HepG2 (cell line): ENCODE results near the gene CPT1A. TPM values are rescaled to one million over a fixed set of nuclear protein-coding genes. Genes with fewer than 3 reads are reported as not detected.

Experiments
- DMAP1 ChIP-seq: IDR thresholded peaks from 2 replicates; pipeline ENCODE4 v1.6.1; 2016
- GTF2F1 ChIP-seq: fragments of 150-350 bp; IDR thresholded peaks from 2 replicates; pipeline ENCODE4 v1.6.1; 2014; ENCODE audit warnings: low read length
- HNF1A ChIP-seq, 2 experiments: sonication (generic) in 1 of 2; formaldehyde crosslinking in 1 of 2; IDR thresholded peaks; 2 replicates each; pipeline versions ENCODE4 v1.4.0 to v1.6.1; 2016 to 2020; ENCODE audit warnings: borderline replicate concordance in 1 of 2, low read depth in 1 of 2, mild to moderate bottlenecking in 1 of 2, missing genetic modification reagents in 1 of 2
- MXD1 ChIP-seq: sonication (generic); formaldehyde crosslinking; IDR thresholded peaks from 2 replicates; pipeline ENCODE4 v1.4.0; 2020; ENCODE audit warnings: mild to moderate bottlenecking, missing genetic modification reagents
- PHF8 ChIP-seq: sonication (generic); formaldehyde crosslinking; IDR thresholded peaks from 2 replicates; pipeline ENCODE4 v1.5.0; 2020; ENCODE audit warnings: missing genetic modification reagents
- TP53 ChIP-seq: sonication (generic); formaldehyde crosslinking; conservative IDR thresholded peaks from 2 replicates; pipeline ENCODE4 v1.4.0; 2020; ENCODE audit warnings: missing genetic modification reagents
- ZBED4 ChIP-seq: sonication (generic); formaldehyde crosslinking; IDR thresholded peaks from 2 replicates; pipeline ENCODE4 v1.4.0; 2020; ENCODE audit warnings: missing genetic modification reagents, borderline replicate concordance
- ZHX1 ChIP-seq: sonication (generic); formaldehyde crosslinking; IDR thresholded peaks from 2 replicates; pipeline ENCODE4 v1.8.1; 2022; ENCODE audit warnings: low read depth, mild to moderate bottlenecking, missing genetic modification reagents
- ZNF333 ChIP-seq: sonication (generic); formaldehyde crosslinking; IDR thresholded peaks from 2 replicates; pipeline ENCODE4 v1.4.0; 2020; ENCODE audit warnings: mild to moderate bottlenecking, missing genetic modification reagents, borderline replicate concordance
- ZNF350 ChIP-seq: sonication (generic); formaldehyde crosslinking; IDR thresholded peaks from 2 replicates; pipeline ENCODE4 v1.4.0; 2020; ENCODE audit warnings: mild to moderate bottlenecking, low read depth, missing genetic modification reagents, borderline replicate concordance
- ZNF574 ChIP-seq: sonication (generic); formaldehyde crosslinking; IDR thresholded peaks from 2 replicates; pipeline ENCODE4 v1.4.0; 2020; ENCODE audit warnings: missing genetic modification reagents
- ZNF839 ChIP-seq: sonication (generic); formaldehyde crosslinking; IDR thresholded peaks from 2 replicates; pipeline ENCODE4 v1.4.0; 2020; ENCODE audit warnings: missing genetic modification reagents, mild to moderate bottlenecking, borderline replicate concordance
- polyA plus RNA-seq, 8 experiments: library from polyadenylated mRNA; depleted of rRNA in 3 of 8; stranded (reverse) in 7 of 8; unstranded in 1 of 8; fragments of >200 nt; fragmentation: Illumina TruSeq in 4 of 8; extraction: Trizol in 4 of 8; gene quantifications; 2 replicates each; pipeline versions ENCODE4 v1.2.1 to v1.2.3, GENCODE V29; 2011 to 2016; ENCODE audit warnings: low read depth in 4 of 8, missing spikeins in 1 of 8, mixed read lengths in 1 of 8; ENCODE audit not compliant: insufficient read depth in 1 of 8
- total RNA-seq, 5 experiments: library from RNA; depleted of rRNA; stranded (reverse); fragments of >200 nt; fragmentation: Illumina TruSeq; extraction: Trizol; gene quantifications; 2 replicates each; pipeline ENCODE4 v1.2.3, GENCODE V29; 2016; ENCODE audit warnings: low read depth in 1 of 5

Gene CPT1A
- total and polyA plus RNA-seq, 2 of the 13 experiments (the other 11 are each of a cell fraction or from before 2014, with no cell fraction given), result 7.0 to 7.1 TPM

GRCh38 chr11:68839054-68839865 is 2.5 kb downstream of the CPT1A start (continued):
- peak; percentile 49; the same call in 1 of the 2 replicates for TF ChIP-seq ZHX1 (CRISPR knock-in tag)
- TF ChIP-seq DMAP1, result peak; percentile 35
- peak; percentile 45; the same call in 1 of the 2 replicates for TF ChIP-seq ZNF839 (CRISPR knock-in tag)
- no peak for TF ChIP-seq TP53 (CRISPR knock-in tag)
- TF ChIP-seq HNF1A (IDR thresholded peaks at IDR 0.05; ENCODE audit: low read depth), result no peak
- TF ChIP-seq HNF1A (CRISPR knock-in tag; IDR thresholded peaks at IDR 0.05; ENCODE audit: borderline replicate concordance), result peak; percentile 68; the same call in 1 of the 2 replicates
- peak; percentile 40; the same call in 1 of the 2 replicates for TF ChIP-seq PHF8 (CRISPR knock-in tag)
- 0 out of 2 replicates have a peak, but pooled peaks have one; percentile 28 for TF ChIP-seq MXD1 (CRISPR knock-in tag)
- TF ChIP-seq ZBED4 (CRISPR knock-in tag), result 0 out of 2 replicates have a peak, but pooled peaks have one; percentile 21
- TF ChIP-seq ZNF574 (CRISPR knock-in tag), result peak; percentile 23; the same call in 1 of the 2 replicates
- TF ChIP-seq GTF2F1, result 0 out of 2 replicates have a peak, but pooled peaks have one; percentile 35
- TF ChIP-seq ZNF350 (CRISPR knock-in tag), result no peak
- TF ChIP-seq ZNF333 (CRISPR knock-in tag), result no peak
